ENCODE data around the gene OR8A1. TPM values are rescaled to one million over a fixed set of nuclear protein-coding genes. Genes with fewer than 3 reads are reported as not detected.

Gene OR8A1
- total RNA-seq, 2 donors from 2014 or later, result not detected

Small RNA genes within 50 kb of the gene (small RNA-seq; reads per million reads assigned to genes)
- gene OR8A3P, result not detected

Other genes starting within 250 kb of the OR8A1 start
- not detected for gene OR8D2, start 249.8 kb upstream of the OR8A1 start, total RNA-seq
- gene OR8B2, start 185.5 kb upstream of the OR8A1 start, total RNA-seq, result not detected
- not detected for gene OR8B3, start 171.0 kb upstream of the OR8A1 start, total RNA-seq
- not detected for gene OR8B4, start 145.1 kb upstream of the OR8A1 start, total RNA-seq
- gene OR8B8, start 124.3 kb upstream of the OR8A1 start, total RNA-seq, result not detected
- not detected for gene OR8B12, start 26.3 kb upstream of the OR8A1 start, total RNA-seq
- gene PANX3, start 41.4 kb downstream of the OR8A1 start, total RNA-seq, result not detected
- 10 to 100 TPM; 18.9 to 23.4 TPM for gene TBRG1, start 52.9 kb downstream of the OR8A1 start, total RNA-seq
- 10 to 100 TPM in 1 of 2 donors, 1 to 10 TPM in 1; 9.6 to 11.9 TPM for gene SIAE, start 103.7 kb downstream of the OR8A1 start, total RNA-seq
- gene SPA17, start 103.9 kb downstream of the OR8A1 start, total RNA-seq, result 1 to 10 TPM; 1.3 to 2.6 TPM
- not detected for gene NRGN, start 169.9 kb downstream of the OR8A1 start, total RNA-seq
- 1 to 10 TPM in 1 of 2 donors, not detected in 1; 7.0 TPM for gene VSIG2, start 182.3 kb downstream of the OR8A1 start, total RNA-seq
- 10 to 100 TPM; 11.7 to 20.8 TPM for gene ESAM, start 192.3 kb downstream of the OR8A1 start, total RNA-seq
- 10 to 100 TPM; 13.0 to 23.7 TPM for gene MSANTD2, start 230.4 kb downstream of the OR8A1 start, total RNA-seq

Measured in body of pancreas (tissue), 2 donors.